Measurements from ENCODE around the gene PM20D1.

- TF ChIP-seq POLR2A (IDR thresholded peaks at IDR 0.05; ENCODE audit: low read depth, low read length), result no peak
- no peak for TF ChIP-seq POLR2AphosphoS5 (IDR thresholded peaks at IDR 0.05; ENCODE audit: low read depth, low read length)
- TF ChIP-seq PAX5 (IDR thresholded peaks at IDR 0.05; ENCODE audit: insufficient read depth, low read length, severe bottlenecking), result no peak
- TF ChIP-seq TAF1 (IDR thresholded peaks at IDR 0.05; ENCODE audit: low read depth, low read length), result no peak
- no peak for TF ChIP-seq SPI1 (IDR thresholded peaks at IDR 0.05; ENCODE audit: low read depth, low read length)
Measured at GRCh38 chr1:205834751-205835150, 15.2 kb downstream of the PM20D1 start.
